HFFc6 (cell line): ENCODE data around the gene C8A. TPM values are rescaled to one million over a fixed set of nuclear protein-coding genes. Genes with fewer than 3 reads are reported as not detected.

Experiments used
- DNase-seq: peaks from one replicate; pipeline ENCODE4 v3.0.0-alpha.2; 2018
- H3K27ac Mint-ChIP-seq: 2 replicates; pipeline ENCODE4 v1.8.0; 2020; ENCODE audit warnings: mild to moderate bottlenecking, mixed read lengths
- H3K27me3 Mint-ChIP-seq: 2 replicates; pipeline ENCODE4 v1.8.0; 2021; ENCODE audit warnings: mild to moderate bottlenecking, moderate library complexity, mixed read lengths; ENCODE audit not compliant: insufficient read depth
- H3K36me3 Mint-ChIP-seq: 2 replicates; pipeline ENCODE4 v1.8.0; 2021; ENCODE audit warnings: low read depth, mixed read lengths
- H3K4me1 Mint-ChIP-seq: 2 replicates; pipeline ENCODE4 v1.8.0; 2020; ENCODE audit warnings: low read depth, mixed read lengths
- H3K4me3 Mint-ChIP-seq: 2 replicates; pipeline ENCODE4 v1.8.0; 2020; ENCODE audit warnings: mild to moderate bottlenecking, moderate library complexity, mixed read lengths
- H3K9me3 Mint-ChIP-seq: 2 replicates; pipeline ENCODE4 v1.8.0; 2020; ENCODE audit warnings: mild to moderate bottlenecking, mixed read lengths
- total RNA-seq, 6 experiments: library from RNA; stranded (reverse); fragmentation: NEBNext Ultra II Directional; extraction: Animal tissue kit (Norgen Biotek cat#: 25700); gene quantifications; 2 replicates in 1 of 6; 3 replicates in 5 of 6; pipeline ENCODE4 v1.2.3, GENCODE V29; 2021
- TF ChIP-seq, protein P1 (sequence below): fragments of 200-600 bp; sonication (generic); IDR thresholded peaks from 2 replicates; pipeline ENCODE4 v1.5.0; 2021; ENCODE audit warnings: antibody characterized with exemption, mild to moderate bottlenecking

Gene C8A
- total RNA-seq, 6 experiments from 2014 or later, result not detected

DNA sequence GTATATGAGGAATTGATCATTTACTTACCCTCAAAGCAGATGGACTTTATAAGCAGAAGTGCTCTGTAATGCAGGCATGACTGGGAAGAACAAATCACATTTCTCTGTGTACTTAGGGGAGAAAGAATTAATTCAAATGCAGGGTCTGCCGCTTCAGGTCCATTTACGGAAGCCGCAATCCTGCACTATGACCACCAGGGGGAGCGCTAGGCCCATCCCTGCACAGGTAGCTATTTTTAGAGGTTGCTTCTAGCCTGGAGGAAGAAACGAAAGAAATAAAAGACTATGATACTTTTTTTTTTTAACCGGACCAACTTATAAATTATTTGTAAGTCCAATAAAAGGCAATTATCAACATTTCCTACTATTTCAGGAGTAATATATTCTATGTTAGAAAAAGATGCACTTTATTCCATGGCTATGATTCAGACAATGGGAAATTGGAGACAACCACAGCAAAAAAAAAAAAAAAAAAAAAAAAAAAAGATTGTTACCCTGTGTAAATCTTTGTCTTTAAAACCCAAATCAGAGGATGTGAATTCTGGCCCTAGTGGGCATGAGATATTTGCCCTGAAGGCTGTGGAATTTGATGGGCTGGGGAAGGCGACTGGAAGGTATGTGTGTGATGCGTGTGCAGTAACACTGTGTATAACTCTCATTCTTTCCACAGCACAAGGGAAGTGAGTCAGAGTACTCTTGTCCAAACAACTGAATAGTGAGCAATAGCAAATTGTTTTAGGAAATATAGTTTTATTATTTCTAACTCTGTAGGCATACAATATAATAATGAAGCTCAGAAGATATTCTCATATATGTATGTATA lies 22.5 kb upstream of the C8A start:
- H3K27ac Mint-ChIP-seq, result peak overlapping the region; percentile 88
- no peaks in the 10 kb centered on the region for H3K36me3 Mint-ChIP-seq
- H3K4me3 Mint-ChIP-seq, result peak overlapping the region; percentile 73

DNA sequence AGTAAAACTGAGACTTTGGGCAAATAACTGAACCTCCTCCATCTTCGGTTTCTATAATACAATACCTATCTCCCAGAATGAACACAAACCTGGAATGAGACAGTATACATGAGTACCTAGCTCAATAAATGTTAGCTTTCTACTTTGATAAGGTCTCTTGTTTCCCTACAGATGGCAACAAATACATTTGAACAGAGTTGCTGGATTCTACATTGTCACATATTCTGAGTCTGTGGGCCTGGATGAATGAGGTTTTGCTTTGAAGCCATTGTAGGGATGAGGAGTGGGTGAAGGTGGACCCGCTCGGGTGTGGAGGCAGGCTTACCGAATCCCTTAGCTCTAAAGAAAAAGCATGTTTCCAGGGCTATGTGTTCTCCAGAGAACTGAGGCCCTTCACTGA lies 21.5 kb upstream of the C8A start:
- peak overlapping the region; percentile 88 for H3K27ac Mint-ChIP-seq
- peaks cover 1% of the 10 kb centered on the region for H3K27me3 Mint-ChIP-seq
- H3K4me3 Mint-ChIP-seq, result no peak overlapping the region
- TF ChIP-seq, protein P1, sequence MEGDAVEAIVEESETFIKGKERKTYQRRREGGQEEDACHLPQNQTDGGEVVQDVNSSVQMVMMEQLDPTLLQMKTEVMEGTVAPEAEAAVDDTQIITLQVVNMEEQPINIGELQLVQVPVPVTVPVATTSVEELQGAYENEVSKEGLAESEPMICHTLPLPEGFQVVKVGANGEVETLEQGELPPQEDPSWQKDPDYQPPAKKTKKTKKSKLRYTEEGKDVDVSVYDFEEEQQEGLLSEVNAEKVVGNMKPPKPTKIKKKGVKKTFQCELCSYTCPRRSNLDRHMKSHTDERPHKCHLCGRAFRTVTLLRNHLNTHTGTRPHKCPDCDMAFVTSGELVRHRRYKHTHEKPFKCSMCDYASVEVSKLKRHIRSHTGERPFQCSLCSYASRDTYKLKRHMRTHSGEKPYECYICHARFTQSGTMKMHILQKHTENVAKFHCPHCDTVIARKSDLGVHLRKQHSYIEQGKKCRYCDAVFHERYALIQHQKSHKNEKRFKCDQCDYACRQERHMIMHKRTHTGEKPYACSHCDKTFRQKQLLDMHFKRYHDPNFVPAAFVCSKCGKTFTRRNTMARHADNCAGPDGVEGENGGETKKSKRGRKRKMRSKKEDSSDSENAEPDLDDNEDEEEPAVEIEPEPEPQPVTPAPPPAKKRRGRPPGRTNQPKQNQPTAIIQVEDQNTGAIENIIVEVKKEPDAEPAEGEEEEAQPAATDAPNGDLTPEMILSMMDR, result no peak
- H3K36me3 Mint-ChIP-seq, result no peaks in the 10 kb centered on the region
- no peak for DNase-seq
- H3K9me3 Mint-ChIP-seq, result no peaks in the 10 kb centered on the region
- H3K4me1 Mint-ChIP-seq, result peaks cover 48% of the 10 kb centered on the region

More for the DNA sequence above, 22.5 kb upstream of the C8A start:
- DNase-seq, result peak; percentile 97
- TF ChIP-seq, protein P1, result peak; percentile 99
- no peaks in the 10 kb centered on the region for H3K9me3 Mint-ChIP-seq
- H3K27me3 Mint-ChIP-seq, result peaks cover 1% of the 10 kb centered on the region
- peaks cover 38% of the 10 kb centered on the region for H3K4me1 Mint-ChIP-seq

DNA sequence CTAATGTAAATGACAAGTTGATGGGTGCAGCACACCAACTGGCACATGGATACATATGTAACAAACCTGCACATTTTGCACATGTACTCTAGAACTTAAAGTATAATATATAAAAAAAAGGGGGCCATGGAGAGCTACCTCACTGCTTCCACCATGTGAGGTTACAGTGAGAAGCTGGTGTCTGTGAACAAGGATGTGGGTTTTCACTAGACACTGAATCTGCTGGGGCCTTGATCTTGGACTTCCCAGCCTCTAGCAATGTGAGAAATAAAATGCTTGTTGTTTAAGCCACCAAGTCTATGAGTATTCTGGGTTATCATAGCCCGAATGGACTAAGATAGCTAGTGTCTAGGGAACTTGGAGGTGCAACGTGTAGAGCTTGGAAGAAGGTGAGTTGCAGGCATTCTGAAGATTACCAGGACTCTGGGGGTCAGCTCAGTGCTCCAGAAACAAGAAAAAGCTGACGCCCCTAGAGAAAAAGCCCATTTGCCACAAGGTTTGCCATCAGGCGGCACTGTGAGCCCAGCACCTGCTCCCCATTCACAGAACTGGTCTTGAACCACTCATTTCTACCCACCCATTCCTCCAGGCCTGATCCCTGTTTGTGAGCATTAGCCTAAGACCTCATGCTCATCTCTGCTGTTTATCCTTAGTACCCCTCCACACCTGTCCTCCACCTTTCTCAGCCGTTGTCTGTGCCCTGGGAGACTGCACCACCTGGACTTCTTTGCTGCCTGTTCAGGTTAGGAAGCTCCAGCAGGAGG lies 20.3 kb upstream of the C8A start:
- H3K4me3 Mint-ChIP-seq, result no peak overlapping the region
- H3K27ac Mint-ChIP-seq, result peak overlapping the region; percentile 43; the same call in 1 of the 2 replicates
- H3K36me3 Mint-ChIP-seq, result peaks cover 5% of the 10 kb centered on the region
- H3K4me1 Mint-ChIP-seq, result peaks cover 59% of the 10 kb centered on the region
- TF ChIP-seq, protein P1, result no peak
- no peak for DNase-seq
- peaks cover 5% of the 10 kb centered on the region; the same call in 1 of the 2 replicates for H3K9me3 Mint-ChIP-seq
- no peaks in the 10 kb centered on the region; the same call in 1 of the 2 replicates for H3K27me3 Mint-ChIP-seq

DNA sequence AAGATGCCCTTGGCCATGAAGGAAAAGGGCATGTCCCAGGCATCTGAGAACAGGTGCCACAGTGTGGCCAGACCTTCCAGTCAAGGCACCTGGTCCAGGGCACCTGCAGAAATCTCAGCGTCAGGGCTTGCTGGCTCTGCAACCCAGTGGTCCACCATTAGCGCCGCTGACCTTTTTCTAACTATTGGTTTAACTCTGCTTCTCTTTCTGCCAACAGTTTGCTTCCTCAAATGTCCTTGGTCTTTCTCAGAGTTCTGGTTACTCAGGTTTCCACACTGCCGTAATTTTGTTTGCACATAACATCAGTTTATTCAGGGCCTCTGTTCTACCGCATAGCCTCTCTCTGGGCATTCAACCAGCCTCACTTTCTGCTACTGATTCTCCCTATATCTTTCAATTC lies 18.9 kb upstream of the C8A start:
- H3K27ac Mint-ChIP-seq, result no peak overlapping the region
- TF ChIP-seq, protein P1, result no peak
- no peaks in the 10 kb centered on the region; the same call in 1 of the 2 replicates for H3K27me3 Mint-ChIP-seq
- no peak overlapping the region for H3K4me3 Mint-ChIP-seq
- peaks cover 12% of the 10 kb centered on the region; the same call in 1 of the 2 replicates for H3K9me3 Mint-ChIP-seq
- peaks cover 11% of the 10 kb centered on the region for H3K36me3 Mint-ChIP-seq
- DNase-seq, result no peak
- H3K4me1 Mint-ChIP-seq, result peaks cover 55% of the 10 kb centered on the region

DNA sequence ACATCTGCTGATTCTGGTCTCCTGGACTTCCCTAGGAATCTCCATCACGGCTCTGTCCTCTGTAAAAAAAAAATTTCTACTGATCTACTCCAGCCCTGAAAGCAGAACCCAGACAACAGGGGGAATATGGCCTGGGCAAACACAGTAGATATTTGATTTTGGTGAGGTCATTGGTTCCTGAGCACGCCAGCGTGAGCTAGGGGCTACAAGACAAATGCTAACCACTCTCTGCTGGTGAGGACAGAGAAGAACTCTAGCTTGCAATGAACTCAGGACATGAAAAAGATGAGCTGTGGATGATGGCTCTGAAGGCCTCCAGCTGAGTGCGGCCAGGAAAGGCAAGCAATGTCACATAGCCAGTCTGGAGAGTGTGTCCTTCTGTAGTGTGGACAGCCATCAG lies 18.2 kb upstream of the C8A start:
- DNase-seq, result no peak
- peaks cover 12% of the 10 kb centered on the region; the same call in 1 of the 2 replicates for H3K9me3 Mint-ChIP-seq
- H3K4me3 Mint-ChIP-seq, result no peak overlapping the region
- no peak overlapping the region for H3K27ac Mint-ChIP-seq
- TF ChIP-seq, protein P1, result no peak
- peaks cover 49% of the 10 kb centered on the region for H3K4me1 Mint-ChIP-seq
- H3K36me3 Mint-ChIP-seq, result peaks cover 11% of the 10 kb centered on the region
- H3K27me3 Mint-ChIP-seq, result no peaks in the 10 kb centered on the region; the same call in 1 of the 2 replicates
